GM13976 (cell line): ENCODE measurements around the gene HSD17B2.
"Not testable (repeated sequence)": the region's sequence is repeated elsewhere in the genome, so short reads cannot be mapped to it uniquely, and the experiment has no call there.

Experiments used
- DNase-seq: peaks from one replicate; pipeline ENCODE4 v3.0.0; 2012; ENCODE audit warnings: low spot score
- CTCF ChIP-seq: IDR thresholded peaks from 2 replicates; pipeline ENCODE4 v1.5.1; 2012; ENCODE audit warnings: borderline replicate concordance, mild to moderate bottlenecking; ENCODE audit not compliant: insufficient read depth; ENCODE audit errors: extremely low read depth, missing control alignments, control extremely low read depth
- in situ Hi-C: fragments of 300-500 bp; cut with MboI; formaldehyde crosslinking; loops from one replicate; pipeline ENCODE4 v1.12.0; 2022; ENCODE audit warnings: low sequenced_read_pairs, mixed read lengths, inconsistent platforms; ENCODE audit not compliant: unreplicated experiment

Gene HSD17B2

GRCh38 chr16:82108100-82108499, 73.0 kb downstream of the HSD17B2 start:
- in situ Hi-C loops, result no loop called here
- no peak for TF ChIP-seq CTCF
- DNase-seq, result no peak

- TF ChIP-seq CTCF, result no peak
- in situ Hi-C loops, result no loop called here
- DNase-seq, result no peak
These were observed 73.7 kb downstream of the HSD17B2 start for GRCh38 chr16:82108774-82109173.

- in situ Hi-C loops, DNase-seq: not testable (repeated sequence)
These were observed 74.2 kb downstream of the HSD17B2 start for GRCh38 chr16:82109266-82109665.

- DNase-seq, result no peak
These were observed 76.9 kb downstream of the HSD17B2 start for GRCh38 chr16:82111944-82112343.

GRCh38 chr16:82113741-82114140, 78.7 kb downstream of the HSD17B2 start:
- in situ Hi-C loops, result no loop called here
- no peak for DNase-seq
- TF ChIP-seq CTCF, result no peak

More at GRCh38 chr16:82111944-82112343, 76.9 kb downstream of the HSD17B2 start:
- in situ Hi-C loops, result no loop called here
- no peak for TF ChIP-seq CTCF

- in situ Hi-C loops, result no loop called here
- DNase-seq, result no peak
- no peak for TF ChIP-seq CTCF
These were observed 81.5 kb downstream of the HSD17B2 start for GRCh38 chr16:82116535-82116934.

GRCh38 chr16:82118749-82119148, 83.7 kb downstream of the HSD17B2 start:
- no peak for DNase-seq
- TF ChIP-seq CTCF, result no peak
- in situ Hi-C loops, result no loop called here
